A549 (cell line): Measurements from ENCODE around the gene BPIFB2. TPM values are rescaled to one million over a fixed set of nuclear protein-coding genes. Genes with fewer than 3 reads are reported as not detected.

Experiments used
- ATAC-seq, 2 experiments: fragments of 200-7000 bp in 1 of 2; fragments of >200 bp in 1 of 2; cut with Nextera tagmentation in 1 of 2; cut with Tn5 transposase in 1 of 2; 3 replicates each; pipeline versions ENCODE4 v1.8.0 to v1.9.1; 2018 to 2020; ENCODE audit warnings: mild to moderate bottlenecking in 1 of 2, moderate library complexity in 1 of 2
- CTCF ChIA-PET: fragments of 300-600 bp; sonication (Branson Sonifier 250); formaldehyde crosslinking; extraction: SDS; loops from one replicate; lab custom pipeline; 2021; ENCODE audit warnings: antibody characterized with exemption, inconsistent platforms; lab: Yijun Ruan, JAX
- POLR2A ChIA-PET: fragments of 350-600 bp; formaldehyde crosslinking; extraction: SDS; loops from one replicate; lab custom pipeline; 2021; ENCODE audit warnings: antibody characterized with exemption, inconsistent platforms; lab: Yijun Ruan, JAX
- DNase-seq, 2 experiments: peaks; one replicate each; pipeline versions ENCODE4 v3.0.0 to v3.0.0-alpha.2; 2011 to 2016; ENCODE audit warnings: low read depth in 1 of 2, low spot score in 1 of 2
- FAIRE-seq: peaks from 2 replicates; lab custom pipeline; 2011; peaks lifted over from hg19 to GRCh38; lab: Jason Lieb, UNC
- H3K27ac ChIP-seq, 2 experiments: fragments of >200 bp; sonication (Bioruptor Twin); formaldehyde crosslinking; 3 replicates each; pipeline ENCODE4 v1.5.1; 2016 to 2017
- H3K4me1 ChIP-seq: fragments of >200 bp; sonication (Bioruptor Twin); formaldehyde crosslinking; 3 replicates; pipeline ENCODE4 v1.6.1; 2016
- H3K4me2 ChIP-seq: fragments of >200 bp; sonication (Bioruptor Twin); formaldehyde crosslinking; 3 replicates; pipeline ENCODE4 v1.6.1; 2016
- H3K4me3 ChIP-seq: fragments of >200 bp; sonication (Bioruptor Twin); formaldehyde crosslinking; 3 replicates; pipeline ENCODE4 v1.5.1; 2016
- H3K9me3 ChIP-seq: fragments of >200 bp; sonication (Bioruptor Twin); formaldehyde crosslinking; 3 replicates; pipeline ENCODE4 v1.6.1; 2016
- BHLHE40 ChIP-seq: IDR thresholded peaks from 2 replicates; pipeline ENCODE4 v1.6.1; 2012; ENCODE audit warnings: low read depth, low read length, inconsistent platforms
- CBX2 ChIP-seq: fragments of 200-600 bp; sonication (generic); IDR thresholded peaks from 2 replicates; pipeline ENCODE4 v1.6.1; 2016; ENCODE audit warnings: low read depth, mild to moderate bottlenecking, borderline replicate concordance
- CBX8 ChIP-seq: fragments of 200-600 bp; sonication (generic); IDR thresholded peaks from 2 replicates; pipeline ENCODE4 v1.6.1; 2016
- CHD4 ChIP-seq: fragments of 200-600 bp; sonication (generic); IDR thresholded peaks from 2 replicates; pipeline ENCODE4 v1.6.1; 2016; ENCODE audit warnings: antibody characterized with exemption, mild to moderate bottlenecking, borderline replicate concordance
- EHF ChIP-seq: fragments of 250-450 bp; sonication (Bioruptor Pico); IDR thresholded peaks from 2 replicates; pipeline ENCODE4 v1.5.0; 2020; ENCODE audit warnings: mild to moderate bottlenecking
- EHMT2 ChIP-seq: fragments of 200-600 bp; sonication (generic); IDR thresholded peaks from 2 replicates; pipeline ENCODE4 v1.6.1; 2016; ENCODE audit warnings: antibody characterized with exemption, low read depth, mild to moderate bottlenecking, moderate library complexity
- ESRRA ChIP-seq: fragments of 150-350 bp; IDR thresholded peaks from 2 replicates; pipeline ENCODE4 v1.6.1; 2014; ENCODE audit warnings: mild to moderate bottlenecking, low read length, borderline replicate concordance
- FOSB ChIP-seq: fragments of 250-450 bp; sonication (Bioruptor Pico); IDR thresholded peaks from 2 replicates; pipeline ENCODE4 v1.5.0; 2020; ENCODE audit warnings: mild to moderate bottlenecking, moderate library complexity
- FOXS1 ChIP-seq: fragments of 250-450 bp; sonication (Bioruptor Pico); IDR thresholded peaks from 2 replicates; pipeline ENCODE4 v1.5.0; 2020; ENCODE audit warnings: mild to moderate bottlenecking, moderate library complexity
- HDAC2 ChIP-seq: fragments of 200-600 bp; sonication (generic); IDR thresholded peaks from 2 replicates; pipeline ENCODE4 v1.6.1; 2016
- HOXB13 ChIP-seq: fragments of 250-450 bp; sonication (Bioruptor Pico); IDR thresholded peaks from 2 replicates; pipeline ENCODE4 v1.5.0; 2020; ENCODE audit warnings: low read depth, mild to moderate bottlenecking, moderate library complexity
- HOXB5 ChIP-seq: fragments of 250-450 bp; sonication (Bioruptor Pico); IDR thresholded peaks from 2 replicates; pipeline ENCODE4 v1.5.0; 2020; ENCODE audit warnings: mild to moderate bottlenecking, moderate library complexity
- KDM5A ChIP-seq: fragments of 200-600 bp; sonication (generic); IDR thresholded peaks from 2 replicates; pipeline ENCODE4 v1.6.1; 2016; ENCODE audit warnings: antibody characterized with exemption, mild to moderate bottlenecking
- MAZ ChIP-seq: fragments of 150-350 bp; IDR thresholded peaks from 2 replicates; pipeline ENCODE4 v1.6.1; 2014; ENCODE audit warnings: antibody characterized with exemption, low read depth, low read length, borderline replicate concordance
- MYC ChIP-seq: IDR thresholded peaks from 2 replicates; pipeline ENCODE4 v1.6.1; 2012; ENCODE audit warnings: mild to moderate bottlenecking, inconsistent platforms, low read length, improper control_type of control experiment, borderline replicate concordance
- NFE2L2 ChIP-seq: fragments of 150-350 bp; conservative IDR thresholded peaks from 2 replicates; pipeline ENCODE4 v1.6.1; 2014; ENCODE audit warnings: low read length
- NR3C1 ChIP-seq: fragments of >200 bp; sonication (Bioruptor Twin); formaldehyde crosslinking; IDR thresholded peaks from 3 replicates; pipeline ENCODE4 v1.6.1; 2017
- PHF8 ChIP-seq: fragments of 200-600 bp; sonication (generic); IDR thresholded peaks from 2 replicates; pipeline ENCODE4 v1.6.1; 2016; ENCODE audit warnings: low read depth, mild to moderate bottlenecking, antibody characterized with exemption, moderate library complexity, borderline replicate concordance
- RCOR1 ChIP-seq: fragments of 150-350 bp; IDR thresholded peaks from 2 replicates; pipeline ENCODE4 v1.6.1; 2014; ENCODE audit warnings: antibody characterized with exemption, low read length, low read depth
- SMC3 ChIP-seq: fragments of >200 bp; sonication (Bioruptor Twin); formaldehyde crosslinking; IDR thresholded peaks from 3 replicates; pipeline ENCODE4 v1.6.1; 2018; ENCODE audit warnings: inconsistent platforms
- SREBF2 ChIP-seq: fragments of 450-650 bp; IDR thresholded peaks from 2 replicates; pipeline ENCODE4 v1.6.1; 2014; ENCODE audit warnings: mild to moderate bottlenecking, moderate library complexity
- WGBS: methylation state at CpG from one replicate; pipeline ENCODE4 v1.1.6; 2017; ENCODE audit errors: missing lambda C conversion rate; 5-methylcytosine and 5-hydroxymethylcytosine counted together
- polyA plus RNA-seq, 4 experiments: library from polyadenylated mRNA; depleted of rRNA in 3 of 4; stranded (reverse); fragments of >200 nt; fragmentation: RNase III in 1 of 4; extraction: RNeasy Plus Mini Kit Qiagen cat#74134 plus additional on column Dnase treatment in 1 of 4; gene quantifications; 2 replicates in 3 of 4; 3 replicates in 1 of 4; pipeline ENCODE4 v1.2.3, GENCODE V29; 2011 to 2017
- TF ChIP-seq, protein P1 (sequence below): fragments of 200-600 bp; sonication (generic); IDR thresholded peaks from 2 replicates; pipeline ENCODE4 v1.6.1; 2016; ENCODE audit warnings: antibody characterized with exemption, mild to moderate bottlenecking, moderate library complexity
- TF ChIP-seq, protein P2 (sequence below): fragments of 250-450 bp; sonication (Bioruptor Pico); IDR thresholded peaks from 2 replicates; pipeline ENCODE4 v1.5.0; 2020; ENCODE audit warnings: low read depth, mild to moderate bottlenecking, moderate library complexity
- TF ChIP-seq, protein P3 (sequence below): fragments of 250-450 bp; sonication (Bioruptor Pico); IDR thresholded peaks from 2 replicates; pipeline ENCODE4 v1.5.0; 2021; ENCODE audit warnings: mild to moderate bottlenecking, moderate library complexity, borderline replicate concordance
- TF ChIP-seq, protein P4 (sequence below): IDR thresholded peaks from 2 replicates; pipeline ENCODE4 v1.6.1; 2012
- TF ChIP-seq, protein P5 (sequence below): fragments of >200 bp; sonication (Bioruptor Twin); formaldehyde crosslinking; IDR thresholded peaks from 3 replicates; pipeline ENCODE4 v1.6.1; 2016
- TF ChIP-seq, protein P6 (sequence below): fragments of >200 bp; sonication (Bioruptor Twin); formaldehyde crosslinking; IDR thresholded peaks from 2 replicates; pipeline ENCODE4 v1.6.1; 2016

The BPIFB2 gene
- polyA plus RNA-seq, 2 of the 4 experiments (the other 2 are of a cell fraction) = not detected

DNA sequence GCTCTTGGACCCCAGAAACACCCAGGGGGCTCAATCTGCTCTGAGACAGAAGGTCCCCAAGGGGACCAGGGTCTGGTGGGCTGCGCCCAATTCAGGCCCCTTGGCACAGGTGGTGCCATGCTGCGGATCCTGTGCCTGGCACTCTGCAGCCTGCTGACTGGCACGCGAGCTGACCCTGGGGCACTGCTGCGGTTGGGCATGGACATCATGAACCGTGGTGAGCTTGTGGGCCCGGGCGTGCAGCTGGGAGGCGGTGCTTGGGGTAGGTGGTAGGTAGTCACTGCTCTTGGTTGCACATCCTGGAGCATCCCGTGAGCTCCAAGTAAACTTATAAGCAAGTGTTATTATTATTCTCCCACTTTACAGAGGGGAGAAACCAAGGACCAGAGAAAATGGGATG lies 24.0 kb downstream of the BPIFB2 start, which contains the start of gene BPIFB6 (continued):
- TF ChIP-seq, protein P1, sequence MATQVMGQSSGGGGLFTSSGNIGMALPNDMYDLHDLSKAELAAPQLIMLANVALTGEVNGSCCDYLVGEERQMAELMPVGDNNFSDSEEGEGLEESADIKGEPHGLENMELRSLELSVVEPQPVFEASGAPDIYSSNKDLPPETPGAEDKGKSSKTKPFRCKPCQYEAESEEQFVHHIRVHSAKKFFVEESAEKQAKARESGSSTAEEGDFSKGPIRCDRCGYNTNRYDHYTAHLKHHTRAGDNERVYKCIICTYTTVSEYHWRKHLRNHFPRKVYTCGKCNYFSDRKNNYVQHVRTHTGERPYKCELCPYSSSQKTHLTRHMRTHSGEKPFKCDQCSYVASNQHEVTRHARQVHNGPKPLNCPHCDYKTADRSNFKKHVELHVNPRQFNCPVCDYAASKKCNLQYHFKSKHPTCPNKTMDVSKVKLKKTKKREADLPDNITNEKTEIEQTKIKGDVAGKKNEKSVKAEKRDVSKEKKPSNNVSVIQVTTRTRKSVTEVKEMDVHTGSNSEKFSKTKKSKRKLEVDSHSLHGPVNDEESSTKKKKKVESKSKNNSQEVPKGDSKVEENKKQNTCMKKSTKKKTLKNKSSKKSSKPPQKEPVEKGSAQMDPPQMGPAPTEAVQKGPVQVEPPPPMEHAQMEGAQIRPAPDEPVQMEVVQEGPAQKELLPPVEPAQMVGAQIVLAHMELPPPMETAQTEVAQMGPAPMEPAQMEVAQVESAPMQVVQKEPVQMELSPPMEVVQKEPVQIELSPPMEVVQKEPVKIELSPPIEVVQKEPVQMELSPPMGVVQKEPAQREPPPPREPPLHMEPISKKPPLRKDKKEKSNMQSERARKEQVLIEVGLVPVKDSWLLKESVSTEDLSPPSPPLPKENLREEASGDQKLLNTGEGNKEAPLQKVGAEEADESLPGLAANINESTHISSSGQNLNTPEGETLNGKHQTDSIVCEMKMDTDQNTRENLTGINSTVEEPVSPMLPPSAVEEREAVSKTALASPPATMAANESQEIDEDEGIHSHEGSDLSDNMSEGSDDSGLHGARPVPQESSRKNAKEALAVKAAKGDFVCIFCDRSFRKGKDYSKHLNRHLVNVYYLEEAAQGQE = no peak
- TF ChIP-seq NR3C1 = no peak

DNA sequence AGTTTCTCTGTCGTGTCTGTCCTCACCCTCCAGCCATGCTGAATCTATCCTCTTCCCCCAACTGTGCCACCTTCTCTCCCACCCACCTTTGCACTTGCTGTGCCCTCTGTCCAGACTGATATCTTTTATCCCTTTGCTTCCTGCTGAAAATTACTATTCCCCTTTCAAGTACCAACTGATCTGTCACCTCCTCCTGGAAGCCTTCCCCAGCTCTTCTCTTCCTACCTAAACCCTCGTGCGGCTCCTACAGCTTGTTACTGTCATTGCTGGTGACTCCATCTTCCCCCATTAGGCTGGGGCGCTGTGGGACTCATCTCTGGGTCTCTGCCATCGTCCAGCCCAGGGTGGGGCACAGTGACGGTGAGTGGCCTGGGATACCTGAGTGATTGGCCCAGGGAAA lies 25.1 kb downstream of the BPIFB2 start:
- FAIRE-seq (no peak), ATAC-seq (no peak), DNase-seq (no peak)
- Histone ChIP-seq H3K4me1 (no peaks in the 10 kb centered on the region), H3K27ac (no peak overlapping the region), H3K4me2 (no peak overlapping the region), H3K9me3 (no peaks in the 10 kb centered on the region), H3K4me3 (no peak overlapping the region)
- no peak for TF ChIP-seq BHLHE40
- TF ChIP-seq HOXB5 (CRISPR knock-in tag) = no peak
- TF ChIP-seq CBX2 = no peak
- TF ChIP-seq, protein P2, sequence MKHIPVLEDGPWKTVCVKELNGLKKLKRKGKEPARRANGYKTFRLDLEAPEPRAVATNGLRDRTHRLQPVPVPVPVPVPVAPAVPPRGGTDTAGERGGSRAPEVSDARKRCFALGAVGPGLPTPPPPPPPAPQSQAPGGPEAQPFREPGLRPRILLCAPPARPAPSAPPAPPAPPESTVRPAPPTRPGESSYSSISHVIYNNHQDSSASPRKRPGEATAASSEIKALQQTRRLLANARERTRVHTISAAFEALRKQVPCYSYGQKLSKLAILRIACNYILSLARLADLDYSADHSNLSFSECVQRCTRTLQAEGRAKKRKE (CRISPR knock-in tag) = no peak
- no peak for TF ChIP-seq HDAC2
- TF ChIP-seq, protein P3, sequence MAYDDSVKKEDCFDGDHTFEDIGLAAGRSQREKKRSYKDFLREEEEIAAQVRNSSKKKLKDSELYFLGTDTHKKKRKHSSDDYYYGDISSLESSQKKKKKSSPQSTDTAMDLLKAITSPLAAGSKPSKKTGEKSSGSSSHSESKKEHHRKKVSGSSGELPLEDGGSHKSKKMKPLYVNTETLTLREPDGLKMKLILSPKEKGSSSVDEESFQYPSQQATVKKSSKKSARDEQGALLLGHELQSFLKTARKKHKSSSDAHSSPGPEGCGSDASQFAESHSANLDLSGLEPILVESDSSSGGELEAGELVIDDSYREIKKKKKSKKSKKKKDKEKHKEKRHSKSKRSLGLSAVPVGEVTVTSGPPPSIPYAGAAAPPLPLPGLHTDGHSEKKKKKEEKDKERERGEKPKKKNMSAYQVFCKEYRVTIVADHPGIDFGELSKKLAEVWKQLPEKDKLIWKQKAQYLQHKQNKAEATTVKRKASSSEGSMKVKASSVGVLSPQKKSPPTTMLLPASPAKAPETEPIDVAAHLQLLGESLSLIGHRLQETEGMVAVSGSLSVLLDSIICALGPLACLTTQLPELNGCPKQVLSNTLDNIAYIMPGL (CRISPR knock-in tag) = no peak
- no peak for TF ChIP-seq FOXS1 (CRISPR knock-in tag)
- TF ChIP-seq SREBF2 = no peak
- TF ChIP-seq, protein P4, sequence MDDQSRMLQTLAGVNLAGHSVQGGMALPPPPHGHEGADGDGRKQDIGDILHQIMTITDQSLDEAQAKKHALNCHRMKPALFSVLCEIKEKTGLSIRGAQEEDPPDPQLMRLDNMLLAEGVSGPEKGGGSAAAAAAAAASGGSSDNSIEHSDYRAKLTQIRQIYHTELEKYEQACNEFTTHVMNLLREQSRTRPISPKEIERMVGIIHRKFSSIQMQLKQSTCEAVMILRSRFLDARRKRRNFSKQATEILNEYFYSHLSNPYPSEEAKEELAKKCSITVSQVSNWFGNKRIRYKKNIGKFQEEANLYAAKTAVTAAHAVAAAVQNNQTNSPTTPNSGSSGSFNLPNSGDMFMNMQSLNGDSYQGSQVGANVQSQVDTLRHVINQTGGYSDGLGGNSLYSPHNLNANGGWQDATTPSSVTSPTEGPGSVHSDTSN = no peak
- no peak for TF ChIP-seq PHF8
- TF ChIP-seq EHF (CRISPR knock-in tag) = no peak
- no peak for TF ChIP-seq FOSB (CRISPR knock-in tag)
- no peak for TF ChIP-seq MAZ
- no peak for TF ChIP-seq CHD4
- 21% methylated on average over 6 of the region's 6 CpGs for WGBS
- ChIA-PET POLR2A (no interaction called here), CTCF (interaction anchor here (0.7 kb wide), 1 partner anchor 10 kb away, joined by 3 read pairs; no protein-coding TSS in a partner anchor)

DNA sequence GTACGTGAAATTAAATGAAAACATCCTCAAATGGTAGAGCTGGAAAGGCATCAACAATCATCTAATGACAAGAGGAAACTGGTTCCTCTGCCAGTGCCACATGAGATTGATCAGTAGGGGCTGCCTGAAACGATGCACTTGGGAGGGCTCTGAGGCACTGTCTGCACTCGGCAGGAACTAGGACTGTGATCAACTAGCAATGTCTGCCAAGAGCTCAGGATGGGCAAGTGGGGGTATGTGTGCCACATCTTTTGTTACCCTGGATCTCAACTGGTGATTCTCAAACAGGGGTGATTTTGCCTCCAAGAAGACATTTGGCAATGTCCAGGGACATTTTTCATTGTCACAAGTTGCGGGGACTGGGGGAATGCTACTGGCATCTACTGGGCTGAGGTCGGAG lies 25.9 kb downstream of the BPIFB2 start:
- TF ChIP-seq KDM5A (no peak), SMC3 (no peak), CBX8 (no peak), MYC (no peak), EHMT2 (no peak), RCOR1 (no peak), ESRRA (no peak), HOXB5 (CRISPR knock-in tag) (no peak), HOXB13 (CRISPR knock-in tag) (no peak), NFE2L2 (no peak), CHD4 (no peak), HDAC2 (no peak)
- TF ChIP-seq, protein P5, sequence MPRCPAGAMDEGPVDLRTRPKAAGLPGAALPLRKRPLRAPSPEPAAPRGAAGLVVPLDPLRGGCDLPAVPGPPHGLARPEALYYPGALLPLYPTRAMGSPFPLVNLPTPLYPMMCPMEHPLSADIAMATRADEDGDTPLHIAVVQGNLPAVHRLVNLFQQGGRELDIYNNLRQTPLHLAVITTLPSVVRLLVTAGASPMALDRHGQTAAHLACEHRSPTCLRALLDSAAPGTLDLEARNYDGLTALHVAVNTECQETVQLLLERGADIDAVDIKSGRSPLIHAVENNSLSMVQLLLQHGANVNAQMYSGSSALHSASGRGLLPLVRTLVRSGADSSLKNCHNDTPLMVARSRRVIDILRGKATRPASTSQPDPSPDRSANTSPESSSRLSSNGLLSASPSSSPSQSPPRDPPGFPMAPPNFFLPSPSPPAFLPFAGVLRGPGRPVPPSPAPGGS = no peak
- TF ChIP-seq, protein P6, sequence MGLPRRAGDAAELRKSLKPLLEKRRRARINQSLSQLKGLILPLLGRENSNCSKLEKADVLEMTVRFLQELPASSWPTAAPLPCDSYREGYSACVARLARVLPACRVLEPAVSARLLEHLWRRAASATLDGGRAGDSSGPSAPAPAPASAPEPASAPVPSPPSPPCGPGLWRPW = no peak
- TF ChIP-seq, all 56 proteins: peak for 0
- Histone ChIP-seq H3K4me2 (no peak overlapping the region), H3K4me3 (no peak overlapping the region), H3K27ac (no peak overlapping the region), H3K9me3 (no peaks in the 10 kb centered on the region), H3K4me1 (no peaks in the 10 kb centered on the region)
- FAIRE-seq (no peak), DNase-seq (no peak), ATAC-seq (no peak)
- CTCF ChIA-PET = no interaction called here
- WGBS = 11% methylated on average over 5 of the region's 5 CpGs
- POLR2A ChIA-PET = no interaction called here
